Testis (tissue), 2 donors: ENCODE measurements around the gene GRM8.

ENCODE experiments used
- POLR2A ChIP-seq: fragments of 450-650 bp; IDR thresholded peaks from one replicate; pipeline ENCODE4 v1.6.1; 2017; ENCODE audit warnings: antibody characterized with exemption, mild to moderate bottlenecking, moderate library complexity
- TF ChIP-seq, protein P1 (sequence below), 3 experiments: fragments of 450-650 bp in 2 of 3; fragments of 200-600 bp in 1 of 3; sonication (generic) in 1 of 3; IDR thresholded peaks; one replicate each; pipeline ENCODE4 v1.5.1; 2016 to 2019; ENCODE audit warnings: antibody characterized with exemption in 3 of 3, mild to moderate bottlenecking in 2 of 3, moderate library complexity in 1 of 3

DNA sequence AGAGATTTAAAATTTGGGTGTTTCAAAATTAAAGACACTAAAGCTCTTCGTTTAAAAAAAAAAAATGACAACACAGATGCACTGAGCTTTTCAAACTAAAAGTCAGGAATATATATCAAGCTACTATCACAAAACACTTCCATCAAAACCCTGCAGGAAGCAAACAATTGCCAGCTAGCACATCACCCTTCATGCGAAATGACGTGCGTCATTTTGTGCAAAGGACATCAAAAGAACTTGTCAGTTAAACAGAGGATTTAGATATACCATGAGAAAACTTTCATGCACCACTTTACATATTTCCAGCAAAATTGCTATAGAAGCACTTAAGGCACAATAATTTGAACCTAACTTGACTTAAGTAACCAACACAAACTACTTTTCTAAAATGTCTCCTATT, 264.7 kb downstream of the GRM8 start:
- TF ChIP-seq, protein P1, sequence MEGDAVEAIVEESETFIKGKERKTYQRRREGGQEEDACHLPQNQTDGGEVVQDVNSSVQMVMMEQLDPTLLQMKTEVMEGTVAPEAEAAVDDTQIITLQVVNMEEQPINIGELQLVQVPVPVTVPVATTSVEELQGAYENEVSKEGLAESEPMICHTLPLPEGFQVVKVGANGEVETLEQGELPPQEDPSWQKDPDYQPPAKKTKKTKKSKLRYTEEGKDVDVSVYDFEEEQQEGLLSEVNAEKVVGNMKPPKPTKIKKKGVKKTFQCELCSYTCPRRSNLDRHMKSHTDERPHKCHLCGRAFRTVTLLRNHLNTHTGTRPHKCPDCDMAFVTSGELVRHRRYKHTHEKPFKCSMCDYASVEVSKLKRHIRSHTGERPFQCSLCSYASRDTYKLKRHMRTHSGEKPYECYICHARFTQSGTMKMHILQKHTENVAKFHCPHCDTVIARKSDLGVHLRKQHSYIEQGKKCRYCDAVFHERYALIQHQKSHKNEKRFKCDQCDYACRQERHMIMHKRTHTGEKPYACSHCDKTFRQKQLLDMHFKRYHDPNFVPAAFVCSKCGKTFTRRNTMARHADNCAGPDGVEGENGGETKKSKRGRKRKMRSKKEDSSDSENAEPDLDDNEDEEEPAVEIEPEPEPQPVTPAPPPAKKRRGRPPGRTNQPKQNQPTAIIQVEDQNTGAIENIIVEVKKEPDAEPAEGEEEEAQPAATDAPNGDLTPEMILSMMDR (IDR thresholded peaks at IDR 0.05), result no peak
- no peak for TF ChIP-seq POLR2A
